ENCODE results near the gene NDC1.
A peak's percentile ranks its signal among the peaks of the same experiment; 100 is the strongest.

NDC1 gene

GRCh38 chr1:53736290-53736689 is 101.8 kb downstream of the NDC1 start:
- DNase-seq, result no peak
- in situ Hi-C loops (cut with MboI; ENCODE audit: low pct_unique_long_range_greater_than_20kb, low sequenced_read_pairs), result no loop called here

GRCh38 chr1:53735681-53736080 is 102.4 kb downstream of the NDC1 start:
- DNase-seq, result no peak
- in situ Hi-C loops (cut with MboI; ENCODE audit: low pct_unique_long_range_greater_than_20kb, low sequenced_read_pairs), result no loop called here

- no peak for DNase-seq
- in situ Hi-C loops (cut with MboI; ENCODE audit: low pct_unique_long_range_greater_than_20kb, low sequenced_read_pairs), result no loop called here
Measured at GRCh38 chr1:53735261-53735660, 102.8 kb downstream of the NDC1 start.

- no peak for DNase-seq
- in situ Hi-C loops (cut with MboI; ENCODE audit: low pct_unique_long_range_greater_than_20kb, low sequenced_read_pairs), result no loop called here
Measured at GRCh38 chr1:53734650-53735211, 103.4 kb downstream of the NDC1 start.

- in situ Hi-C loops (cut with MboI; ENCODE audit: low pct_unique_long_range_greater_than_20kb, low sequenced_read_pairs), result no loop called here
- no peak for DNase-seq
Measured at GRCh38 chr1:53733975-53734649, 104.0 kb downstream of the NDC1 start.

GRCh38 chr1:53733447-53733931 is 104.6 kb downstream of the NDC1 start:
- in situ Hi-C loops (cut with MboI; ENCODE audit: low pct_unique_long_range_greater_than_20kb, low sequenced_read_pairs), result no loop called here
- no peak for DNase-seq

- DNase-seq, result no peak
- in situ Hi-C loops (cut with MboI; ENCODE audit: low pct_unique_long_range_greater_than_20kb, low sequenced_read_pairs), result no loop called here
Measured at GRCh38 chr1:53732912-53733317, 105.2 kb downstream of the NDC1 start.

- in situ Hi-C loops (cut with MboI; ENCODE audit: low pct_unique_long_range_greater_than_20kb, low sequenced_read_pairs), result no loop called here
- no peak for DNase-seq
Measured at GRCh38 chr1:53732409-53732808, 105.7 kb downstream of the NDC1 start.

GRCh38 chr1:53731779-53732305 is 106.3 kb downstream of the NDC1 start:
- in situ Hi-C loops (cut with MboI; ENCODE audit: low pct_unique_long_range_greater_than_20kb, low sequenced_read_pairs), result no loop called here
- no peak for DNase-seq

- DNase-seq, result no peak
- in situ Hi-C loops (cut with MboI; ENCODE audit: low pct_unique_long_range_greater_than_20kb, low sequenced_read_pairs), result no loop called here
Measured at GRCh38 chr1:53731043-53731600, 107.0 kb downstream of the NDC1 start.

- in situ Hi-C loops (cut with MboI; ENCODE audit: low pct_unique_long_range_greater_than_20kb, low sequenced_read_pairs), result no loop called here
- DNase-seq, result no peak
Measured at GRCh38 chr1:53730224-53730865, 107.8 kb downstream of the NDC1 start.

GRCh38 chr1:53729456-53730223 is 108.5 kb downstream of the NDC1 start:
- no peak for DNase-seq
- in situ Hi-C loops (cut with MboI; ENCODE audit: low pct_unique_long_range_greater_than_20kb, low sequenced_read_pairs), result no loop called here

- DNase-seq, result no peak
- in situ Hi-C loops (cut with MboI; ENCODE audit: low pct_unique_long_range_greater_than_20kb, low sequenced_read_pairs), result no loop called here
Measured at GRCh38 chr1:53728702-53729455, 109.2 kb downstream of the NDC1 start.

GRCh38 chr1:53728196-53728595 is 109.9 kb downstream of the NDC1 start:
- in situ Hi-C loops (cut with MboI; ENCODE audit: low pct_unique_long_range_greater_than_20kb, low sequenced_read_pairs), result no loop called here

GRCh38 chr1:53727461-53728092 is 110.5 kb downstream of the NDC1 start:
- DNase-seq, result no peak
- in situ Hi-C loops (cut with MboI; ENCODE audit: low pct_unique_long_range_greater_than_20kb, low sequenced_read_pairs), result no loop called here

More at GRCh38 chr1:53728196-53728595, 109.9 kb downstream of the NDC1 start:
- DNase-seq, result no peak

GRCh38 chr1:53726009-53726600 is 112.0 kb downstream of the NDC1 start:
- no peak for DNase-seq
- in situ Hi-C loops (cut with MboI; ENCODE audit: low pct_unique_long_range_greater_than_20kb, low sequenced_read_pairs), result no loop called here

GRCh38 chr1:53725238-53725689 is 112.8 kb downstream of the NDC1 start:
- in situ Hi-C loops (cut with MboI; ENCODE audit: low pct_unique_long_range_greater_than_20kb, low sequenced_read_pairs), result no loop called here
- peak; percentile 21 for DNase-seq

GRCh38 chr1:53722025-53722424 is 116.1 kb downstream of the NDC1 start:
- in situ Hi-C loops (cut with MboI; ENCODE audit: low pct_unique_long_range_greater_than_20kb, low sequenced_read_pairs), result no loop called here

More at GRCh38 chr1:53722025-53722424, 116.1 kb downstream of the NDC1 start:
- no peak for DNase-seq

Measured in KBM-7 (cell line).